Right lobe of liver (tissue), 4 donors: ENCODE measurements around the gene C5orf22.

Experiments
- CTCF ChIP-seq, 4 donors: fragments of 200-600 bp in 3 of 4; fragments of 450-650 bp in 1 of 4; IDR thresholded peaks; one replicate each; pipeline versions ENCODE4 v1.5.1 to v1.8.0; 2016 to 2022; ENCODE audit warnings: antibody characterized with exemption in 4 of 4, mild to moderate bottlenecking in 2 of 4
- POLR2A ChIP-seq: fragments of 450-650 bp; IDR thresholded peaks from one replicate; pipeline ENCODE4 v1.6.1; 2017; ENCODE audit warnings: antibody characterized with exemption, mild to moderate bottlenecking
- donor health status: DM: no; HTN: no; CAD: no.
- donor health status: DM: no; HTN: no; CAD: no.
- donor health status: DM: no; HTN: yes; CAD: no.

- TF ChIP-seq CTCF (IDR thresholded peaks at IDR 0.05) (no peak), POLR2A (no peak)
Observed at GRCh38 chr5:31492869-31493268, 39.2 kb upstream of the C5orf22 start.
